ENCODE data around the gene PNPLA6.

GRCh38 chr19:7542556-7543348 is 7.2 kb downstream of the PNPLA6 start:
- TF ChIP-seq CTCF (conservative IDR thresholded peaks at IDR 0.05; ENCODE audit: low read depth, low read length), result no peak
- no peak for TF ChIP-seq RAD21 (IDR thresholded peaks at IDR 0.05; ENCODE audit: low read length)
- no peak for TF ChIP-seq POLR2A (IDR thresholded peaks at IDR 0.05; ENCODE audit: low read depth, low read length)
- no peak for TF ChIP-seq MAFK (IDR thresholded peaks at IDR 0.05; ENCODE audit: low read depth, low read length)
- TF ChIP-seq BHLHE40 (IDR thresholded peaks at IDR 0.05; ENCODE audit: low read depth, low read length), result no peak
- no peak for TF ChIP-seq MAZ (IDR thresholded peaks at IDR 0.05; ENCODE audit: borderline replicate concordance, low read depth, low read length)
- TF ChIP-seq CEBPB (IDR thresholded peaks at IDR 0.05; ENCODE audit: low read depth, low read length), result no peak
- TF ChIP-seq USF2 (IDR thresholded peaks at IDR 0.05; ENCODE audit: low read depth, low read length), result no peak
- no peak for TF ChIP-seq ELK1 (IDR thresholded peaks at IDR 0.05; ENCODE audit: borderline replicate concordance, low read depth, low read length)
- no peak for TF ChIP-seq CHD1 (IDR thresholded peaks at IDR 0.05; ENCODE audit: low read depth, low read length)
